Activated effector memory CD4-positive, alpha-beta T cell treated with anti-CD3 and anti-CD28 coated beads, Interleukin-2, amount 50 U/mL, for 16 hours (primary cell): ENCODE measurements around the gene DOC2B.
"Not testable (repeated sequence)": the region's sequence is repeated elsewhere in the genome, so short reads cannot be mapped to it uniquely, and the experiment has no call there.

Experiments
- DNase-seq: peaks from one replicate; pipeline ENCODE4 v3.0.0-alpha.2; 2020

Gene DOC2B

DNA sequence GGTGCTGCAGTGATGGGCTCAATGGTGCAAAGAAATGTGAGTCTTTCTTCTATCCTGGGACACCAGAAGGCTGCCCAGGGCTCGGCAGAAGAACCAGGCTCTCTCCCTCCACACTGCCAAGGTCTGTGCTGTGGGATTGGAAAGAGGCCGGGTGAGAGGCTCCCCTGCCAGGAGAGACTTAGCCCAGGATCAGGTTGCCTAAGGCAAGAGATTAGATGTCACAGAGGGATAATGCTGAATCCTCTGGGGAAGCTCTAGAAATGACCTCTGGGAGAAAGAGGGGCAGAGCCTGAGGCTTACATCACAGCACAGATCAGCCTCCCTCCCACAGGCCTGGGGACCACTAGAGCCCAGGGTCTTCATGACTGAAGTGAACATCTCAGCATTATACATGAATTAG lies 5.7 kb upstream of the DOC2B start:
- DNase-seq, result no peak

DNA sequence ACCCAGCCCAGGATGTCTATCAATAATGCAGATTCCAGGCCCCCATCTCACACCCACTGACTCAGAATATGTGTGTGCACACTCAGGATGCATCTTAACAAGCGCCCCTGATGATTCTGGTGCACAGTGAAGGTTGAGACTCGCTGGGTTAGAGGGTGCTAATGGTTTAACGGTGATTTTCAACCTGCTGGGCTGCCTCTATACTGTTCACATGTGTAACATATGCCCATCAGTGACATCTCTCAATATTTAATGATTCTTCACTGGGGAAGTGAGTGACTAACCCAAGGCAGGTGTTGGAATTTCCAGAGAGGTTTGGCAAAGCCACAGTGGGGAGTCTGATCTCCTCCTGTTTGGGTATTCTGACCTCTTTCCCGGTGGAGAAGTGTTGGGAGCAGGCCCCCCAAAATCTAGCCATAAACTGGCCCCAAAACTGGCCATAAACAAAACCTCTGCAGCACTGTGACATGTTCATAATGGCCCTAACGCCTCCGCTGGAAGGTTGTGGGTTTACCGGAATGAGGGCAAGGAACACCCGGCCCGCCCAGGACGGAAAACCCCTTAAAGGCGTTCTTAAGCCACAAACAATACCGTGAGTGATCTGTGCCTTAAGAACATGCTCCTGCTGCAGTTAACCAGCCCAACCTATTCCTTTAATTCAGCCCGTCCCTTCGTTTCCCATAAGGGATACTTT lies 4.1 kb upstream of the DOC2B start:
- peak; percentile 78 for DNase-seq

- DNase-seq, result no peak
These were observed 1.6 kb upstream of the DOC2B start for GRCh38 chr17:183021-183420.

DNA sequence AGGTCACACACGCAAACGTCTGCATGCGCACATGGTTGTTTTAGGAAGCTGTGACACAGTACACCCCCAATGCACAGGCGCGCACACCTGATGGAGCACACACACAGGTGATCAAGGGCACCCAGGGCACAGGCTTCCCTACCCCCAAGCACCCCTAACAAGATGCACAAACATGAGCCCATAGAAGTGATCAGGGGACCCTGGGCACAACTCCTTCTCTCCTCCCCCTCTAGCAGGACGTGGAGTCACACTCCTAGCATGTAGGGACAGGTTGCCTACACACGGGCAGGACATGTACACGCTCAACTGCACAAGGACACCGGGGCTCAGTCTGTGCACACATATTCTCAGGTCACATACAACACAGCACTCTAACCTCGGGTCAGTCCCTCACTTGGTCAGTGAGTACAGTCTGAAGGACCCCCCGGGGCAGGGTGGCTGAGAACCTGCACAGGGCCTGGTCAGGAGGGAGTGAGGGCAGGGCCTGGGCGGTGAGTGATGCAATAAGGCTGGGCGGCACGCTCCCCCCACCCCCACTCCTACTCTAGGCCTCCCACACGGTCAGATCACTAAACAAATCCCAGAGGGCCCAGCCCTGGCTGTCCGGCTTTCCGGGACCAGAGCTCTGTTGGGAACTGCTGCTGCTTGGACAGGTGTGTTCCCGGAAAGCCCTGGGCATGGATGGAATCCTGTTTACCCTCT lies 751 bp upstream of the DOC2B start:
- no peak for DNase-seq

GRCh38 chr17:180381-181244 lies 837 bp downstream of the DOC2B start:
- DNase-seq, result no peak

GRCh38 chr17:179781-180380 lies 1.6 kb downstream of the DOC2B start:
- no peak for DNase-seq

DNA sequence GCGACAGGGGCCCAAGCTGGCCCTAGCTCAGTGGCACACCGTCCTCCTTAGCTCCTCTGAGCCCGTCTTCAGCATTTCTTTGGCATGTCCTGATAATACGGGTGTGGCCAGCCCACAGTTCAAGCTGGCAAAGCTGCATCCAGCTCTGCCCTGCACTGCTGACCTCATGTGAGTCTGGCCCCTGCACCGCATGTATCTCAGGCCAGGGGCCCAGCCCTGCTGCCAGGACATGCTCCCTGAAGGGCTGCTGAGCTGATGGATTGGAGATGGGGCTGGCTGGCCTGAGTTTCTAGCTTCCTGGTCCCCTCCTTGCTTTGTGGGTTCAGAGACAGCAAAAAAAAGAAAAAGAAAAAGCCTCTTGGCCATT lies 2.4 kb downstream of the DOC2B start:
- no peak for DNase-seq

DNA sequence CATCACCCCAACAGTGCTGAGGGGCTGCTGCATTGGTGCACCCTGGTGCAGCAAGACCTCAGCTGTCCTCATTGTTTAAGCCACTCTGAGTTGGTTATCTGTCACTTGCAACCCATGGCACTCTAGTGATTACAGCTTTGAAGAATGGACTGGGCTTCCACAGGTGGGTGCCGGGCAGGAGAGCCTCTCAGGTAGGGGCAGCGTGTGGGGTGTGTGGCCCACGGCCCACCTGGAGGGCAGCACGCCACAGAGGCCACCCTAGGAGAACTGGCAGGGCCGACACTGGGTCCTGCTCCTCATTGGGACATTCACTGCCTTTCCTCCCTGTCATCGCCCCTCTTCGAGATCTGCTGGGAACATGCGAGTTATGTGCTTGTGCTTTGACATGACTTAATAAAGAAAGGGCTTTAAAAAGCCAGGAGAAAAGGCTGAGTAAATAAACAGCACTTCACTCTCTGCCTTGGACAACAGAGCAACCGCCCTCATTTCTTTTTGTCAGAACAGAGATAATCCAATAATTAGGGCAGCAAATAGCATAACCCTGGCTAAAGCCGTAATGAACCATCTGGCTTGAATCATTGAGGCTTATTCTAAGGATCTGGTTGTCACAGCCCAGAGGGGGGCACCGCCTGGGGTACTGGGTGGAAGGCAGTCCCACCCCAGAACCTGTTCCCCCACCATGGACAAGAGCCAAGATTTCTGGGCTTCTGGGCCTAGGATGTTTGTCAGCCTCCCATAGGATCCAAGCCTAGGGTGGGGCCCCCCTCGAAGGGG lies 3.0 kb downstream of the DOC2B start:
- no peak for DNase-seq

GRCh38 chr17:177762-178161 lies 3.7 kb downstream of the DOC2B start:
- DNase-seq, result no peak

GRCh38 chr17:177155-177554 lies 4.3 kb downstream of the DOC2B start:
- DNase-seq, result no peak

GRCh38 chr17:173166-173911 lies 8.1 kb downstream of the DOC2B start:
- DNase-seq, result no peak

GRCh38 chr17:172401-172800 lies 9.0 kb downstream of the DOC2B start:
- no peak for DNase-seq

- DNase-seq, result no peak
These were observed 9.6 kb downstream of the DOC2B start for GRCh38 chr17:171871-172270.

- DNase-seq, result no peak
These were observed 11.2 kb downstream of the DOC2B start for GRCh38 chr17:170130-170670.

DNA sequence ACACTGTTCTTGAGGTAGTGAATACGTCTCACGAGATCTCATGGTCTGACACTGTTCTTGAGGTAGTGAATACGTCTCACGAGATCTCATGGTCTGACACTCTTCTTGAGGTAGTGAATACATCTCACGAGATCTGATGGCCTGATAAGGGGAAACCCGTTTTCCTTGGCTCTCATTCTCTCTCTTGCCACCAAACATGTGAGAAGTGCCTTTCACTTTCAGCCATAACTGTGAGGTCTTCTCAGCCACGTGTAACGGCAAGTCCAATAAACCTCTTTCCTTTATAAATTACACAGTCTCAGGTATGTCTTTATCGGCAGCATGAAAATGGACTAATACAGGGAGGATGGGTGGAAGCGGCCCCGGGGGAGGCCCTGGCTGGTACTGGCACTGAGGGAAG lies 12.8 kb downstream of the DOC2B start:
- DNase-seq, result not testable (repeated sequence)

DNA sequence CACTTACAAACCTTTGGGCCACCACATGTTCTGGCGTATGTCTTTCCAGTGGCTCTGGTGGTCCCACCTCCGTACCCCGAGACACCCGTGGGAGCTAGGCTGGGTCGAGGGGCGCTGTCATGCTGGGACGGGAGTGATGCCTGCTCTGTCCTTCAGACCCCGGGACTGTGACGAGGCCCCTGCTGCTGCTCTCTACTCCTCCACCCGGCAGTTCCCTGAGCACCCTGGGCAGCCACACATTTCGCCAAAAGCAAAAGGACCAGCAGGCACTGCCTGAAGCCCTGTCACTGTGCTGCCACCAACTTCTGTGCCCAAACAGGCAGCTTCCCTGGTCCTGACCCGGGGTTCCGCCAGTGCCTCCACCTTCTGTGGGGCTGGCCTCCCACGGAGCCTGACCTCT lies 15.5 kb downstream of the DOC2B start:
- DNase-seq, result no peak

GRCh38 chr17:164303-165235 lies 16.9 kb downstream of the DOC2B start:
- DNase-seq, result no peak

GRCh38 chr17:163514-164098 lies 17.8 kb downstream of the DOC2B start:
- DNase-seq, result no peak

GRCh38 chr17:162689-163088 lies 18.8 kb downstream of the DOC2B start:
- no peak for DNase-seq

- DNase-seq, result no peak
These were observed 20.0 kb downstream of the DOC2B start for GRCh38 chr17:161481-161880.
